HCT116 (cell line): ENCODE data around the gene FCRL5. TPM values are rescaled to one million over a fixed set of nuclear protein-coding genes. Genes with fewer than 3 reads are reported as not detected.

Experiments
- ATAC-seq: fragments of 200-7000 bp; cut with Tn5 transposase; 2 replicates; pipeline ENCODE4 v1.9.1; 2020; ENCODE audit warnings: mild to moderate bottlenecking, moderate library complexity
- BruUV-seq: library from RNA; stranded (reverse); fragments of 400-500 nt; replicated peaks from 2 replicates; lab custom pipeline; 2021; lab: Mats Ljungman, UMichigan
- CTCF ChIA-PET: fragments of 300-600 bp; sonication (Branson Sonifier 250); formaldehyde crosslinking; loops from one replicate; lab custom pipeline; 2021; ENCODE audit warnings: antibody characterized with exemption; lab: Charles Lee
- POLR2A ChIA-PET: fragments of 300-600, 350-600 bp; sonication (Branson Sonifier 250); formaldehyde crosslinking; loops from one replicate; lab custom pipeline; 2021; ENCODE audit warnings: antibody characterized with exemption; lab: Charles Lee
- RAD21 ChIA-PET, 2 experiments: fragments of 300-600 bp; sonication (Branson Sonifier 250); formaldehyde crosslinking; loops; one replicate each; lab custom pipeline; 2023; ENCODE audit warnings: low total read pairs in 2 of 2; ENCODE audit not compliant: uncharacterized antibody in 2 of 2, unreplicated experiment in 2 of 2, low non-redundant PET in 1 of 2; lab: Charles Lee
- DNase-seq: peaks from one replicate; pipeline ENCODE4 v3.0.0-alpha.2; 2010; ENCODE audit warnings: low read depth, low spot score
- H2AFZ ChIP-seq: fragments of 200-600 bp; shearing (Covaris generic), sonication (generic); 2 replicates; pipeline ENCODE4 v1.6.1; 2017; ENCODE audit warnings: low read depth, mixed run types, mixed read lengths, antibody characterized with exemption, low read length; ENCODE audit not compliant: poor library complexity, severe bottlenecking
- H3K27ac ChIP-seq: 2 replicates; pipeline ENCODE4 v1.5.1; 2012; ENCODE audit warnings: low read depth, low read length
- H3K27me3 ChIP-seq: fragments of 200-600 bp; sonication (generic); 2 replicates; pipeline ENCODE4 v1.6.1; 2016; ENCODE audit warnings: mixed run types, low read length, mixed read lengths; ENCODE audit not compliant: insufficient read depth
- H3K36me3 ChIP-seq, 2 experiments: fragments of 200-500 bp in 1 of 2; fragments of 200-600 bp in 1 of 2; sonication (Bioruptor generic) in 1 of 2; sonication (generic) in 1 of 2; 2 replicates each; pipeline versions ENCODE4 v1.5.1 to v1.6.1; 2014 to 2016; ENCODE audit warnings: low read length in 2 of 2, inconsistent platforms in 1 of 2, mixed read lengths in 1 of 2, mixed run types in 1 of 2; ENCODE audit not compliant: insufficient read depth in 2 of 2, control insufficient read depth in 1 of 2
- H3K4me1 ChIP-seq, 2 experiments: fragments of 200-600 bp in 1 of 2; sonication (generic) in 1 of 2; 2 replicates each; pipeline versions ENCODE4 v1.5.1 to v1.6.1; 2012 to 2017; ENCODE audit warnings: low read length in 2 of 2, inconsistent platforms in 1 of 2, mild to moderate bottlenecking in 1 of 2, mixed read lengths in 1 of 2, mixed run types in 1 of 2, moderate library complexity in 1 of 2; ENCODE audit not compliant: insufficient read depth in 2 of 2, control insufficient read depth in 1 of 2
- H3K4me2 ChIP-seq: fragments of 200-600 bp; sonication (generic); 2 replicates; pipeline ENCODE4 v1.6.1; 2017; ENCODE audit warnings: mixed run types, low read length, mixed read lengths
- H3K4me3 ChIP-seq, 2 experiments: fragments of 200-600 bp in 1 of 2; sonication (generic) in 1 of 2; replicated peaks in 1 of 2; 2 replicates each; pipeline ENCODE4 v1.5.1; 2011 to 2016; ENCODE audit warnings: low read length in 2 of 2, control low read depth in 1 of 2, low read depth in 1 of 2, mild to moderate bottlenecking in 1 of 2, mixed read lengths in 1 of 2, mixed run types in 1 of 2
- H3K79me2 ChIP-seq: fragments of 200-600 bp; sonication (generic); 2 replicates; pipeline ENCODE4 v1.6.1; 2017; ENCODE audit warnings: mild to moderate bottlenecking, mixed run types, low read length, moderate library complexity, mixed read lengths; ENCODE audit not compliant: insufficient read depth
- H3K9ac ChIP-seq: fragments of 200-600 bp; sonication (generic); 2 replicates; pipeline ENCODE4 v1.6.1; 2016; ENCODE audit warnings: low read length, mixed read lengths
- H3K9me2 ChIP-seq: fragments of 200-600 bp; sonication (generic), shearing (Covaris generic); 2 replicates; pipeline ENCODE4 v1.6.1; 2017; ENCODE audit warnings: mixed run types, mild to moderate bottlenecking, moderate library complexity; ENCODE audit not compliant: insufficient read depth
- H3K9me3 ChIP-seq, 2 experiments: fragments of 200-500 bp in 1 of 2; fragments of 200-600 bp in 1 of 2; sonication (Bioruptor generic) in 1 of 2; sonication (generic) in 1 of 2; 2 replicates each; pipeline ENCODE4 v1.6.1; 2014 to 2017; ENCODE audit warnings: low read length in 2 of 2, mixed read lengths in 2 of 2, inconsistent platforms in 1 of 2, low read depth in 1 of 2, mild to moderate bottlenecking in 1 of 2, mixed run types in 1 of 2, moderate library complexity in 1 of 2; ENCODE audit not compliant: control insufficient read depth in 1 of 2, insufficient read depth in 1 of 2
- H4K20me1 ChIP-seq: fragments of 200-600 bp; sonication (generic), shearing (Covaris generic); 2 replicates; pipeline ENCODE4 v1.6.1; 2017; ENCODE audit warnings: mixed run types, mild to moderate bottlenecking, moderate library complexity; ENCODE audit not compliant: insufficient read depth
- CBX3 ChIP-seq: IDR thresholded peaks from 2 replicates; pipeline ENCODE4 v1.6.1; 2012; ENCODE audit warnings: low read depth
- CTCF ChIP-seq, 3 experiments: fragments of 200-600 bp in 1 of 3; sonication (generic) in 1 of 3; IDR thresholded peaks in 2 of 3; conservative IDR thresholded peaks in 1 of 3; 2 replicates each; pipeline ENCODE4 v1.5.1; 2012 to 2017; ENCODE audit warnings: low read depth in 2 of 3, low read length in 2 of 3, antibody characterized with exemption in 1 of 3, borderline replicate concordance in 1 of 3, control low read depth in 1 of 3, mild to moderate bottlenecking in 1 of 3, mixed read lengths in 1 of 3, mixed run types in 1 of 3, moderate library complexity in 1 of 3; ENCODE audit not compliant: insufficient read depth in 1 of 3
- ELF1 ChIP-seq: IDR thresholded peaks from 2 replicates; pipeline ENCODE4 v1.6.1; 2012; ENCODE audit warnings: low read depth, borderline replicate concordance
- EZH2 ChIP-seq: fragments of 200-600 bp; sonication (generic); IDR thresholded peaks from 2 replicates; pipeline ENCODE4 v1.6.1; 2017; ENCODE audit warnings: antibody characterized with exemption, mixed run types
- EZH2phosphoT487 ChIP-seq: fragments of 200-600 bp; IDR thresholded peaks from 2 replicates; pipeline ENCODE4 v1.6.1; 2018; ENCODE audit warnings: antibody characterized with exemption, borderline replicate concordance
- RAD21 ChIP-seq: IDR thresholded peaks from 2 replicates; pipeline ENCODE4 v1.6.1; 2012; ENCODE audit warnings: low read depth, mild to moderate bottlenecking
- SP1 ChIP-seq: IDR thresholded peaks from 2 replicates; pipeline ENCODE4 v1.6.1; 2012; ENCODE audit warnings: low read depth
- YY1 ChIP-seq: IDR thresholded peaks from 2 replicates; pipeline ENCODE4 v1.6.1; 2011; ENCODE audit warnings: low read length, low read depth, moderate library complexity, mild to moderate bottlenecking; ENCODE audit not compliant: insufficient replicate concordance; ENCODE audit errors: extremely low read depth
- ZFX ChIP-seq: fragments of 450-650 bp; IDR thresholded peaks from 2 replicates; pipeline ENCODE4 v1.6.1; 2017
- ZNF274 ChIP-seq: fragments of 200-500 bp; sonication (Bioruptor generic); IDR thresholded peaks from 2 replicates; pipeline ENCODE4 v1.6.1; 2014; ENCODE audit warnings: mild to moderate bottlenecking, low read depth, low read length, inconsistent platforms
- intact Hi-C: fragments of 100-400 bp; cut with micrococcal nuclease; formaldehyde crosslinking; loops from 2 replicates; pipeline ENCODE4 v1.10.0; 2022
- total RNA-seq: library from RNA; stranded (reverse); gene quantifications from one replicate; pipeline ENCODE4 v1.2.1, GENCODE V29; 2021; ENCODE audit not compliant: unreplicated experiment
- TF ChIP-seq, protein P1 (sequence below): IDR thresholded peaks from 2 replicates; pipeline ENCODE4 v1.6.1; 2012; ENCODE audit warnings: low read depth
- TF ChIP-seq, protein P2 (sequence below): IDR thresholded peaks from 2 replicates; pipeline ENCODE4 v1.6.1; 2012

FCRL5 gene
- total RNA-seq, 1 experiment from 2014 or later: not detected

DNA sequence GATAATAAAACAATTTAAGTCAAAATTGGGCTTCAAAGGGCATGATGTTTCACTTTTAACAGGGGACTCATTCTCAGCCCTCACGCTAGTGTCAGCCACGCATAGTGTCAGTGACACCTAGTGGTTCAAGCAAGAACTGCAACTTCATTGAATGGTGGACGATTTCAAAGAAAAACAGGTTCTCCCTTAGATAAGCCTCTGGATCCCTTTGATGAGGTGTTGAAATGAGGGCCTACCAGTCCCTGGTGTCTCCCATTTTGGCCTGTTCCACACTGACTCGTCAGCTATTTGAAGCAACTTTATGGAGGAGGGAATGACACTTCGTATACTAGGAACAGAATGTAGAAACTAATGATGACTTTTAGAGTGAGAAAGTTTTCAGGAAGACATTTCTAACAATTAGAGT lies 56.2 kb downstream of the FCRL5 start:
- ChIA-PET RAD21 (no interaction called here), POLR2A (no interaction called here), CTCF (interaction anchor here (1.1 to 1.6 kb wide), 5 partner anchors 9 to 340 kb away, joined by 3 to 14 read pairs (median 5); no protein-coding TSS in a partner anchor)
- no peak overlapping the region for H3K9ac ChIP-seq
- H2AFZ ChIP-seq: peak overlapping the region; percentile 80
- no peak overlapping the region for H3K4me3 ChIP-seq
- H3K27ac ChIP-seq: no peak overlapping the region
- peak; percentile 26 for DNase-seq
- intact Hi-C loops: no loop called here
- H3K9me3 ChIP-seq: no peaks in the 10 kb centered on the region
- BruUV-seq: no TSS peak
- H3K36me3 ChIP-seq: no peaks in the 10 kb centered on the region
- no peaks in the 10 kb centered on the region for H3K79me2 ChIP-seq
- no peaks in the 10 kb centered on the region for H3K9me2 ChIP-seq
- peaks cover 36% of the 10 kb centered on the region for H3K27me3 ChIP-seq
- H3K4me2 ChIP-seq: no peak overlapping the region
- TF ChIP-seq ZNF274 (no peak), CTCF (IDR thresholded peaks at IDR 0.05 in 2 of 3, conservative IDR thresholded peaks at IDR 0.05 in 1 of 3; ENCODE audit: borderline replicate concordance in 1 of 3, insufficient read depth in 1 of 3, low read depth in 2 of 3, low read length in 2 of 3) (peak; percentile 71 to 85 (median 83); a peak in 5 of 6 replicates), ZFX (no peak), RAD21 (peak; percentile 64), EZH2phosphoT487 (no peak)
- TF ChIP-seq, all 23 proteins: peak for 2
- Histone ChIP-seq H3K4me1 (no peaks in the 10 kb centered on the region), H4K20me1 (no peaks in the 10 kb centered on the region)
- peak; percentile 89 for ATAC-seq

DNA sequence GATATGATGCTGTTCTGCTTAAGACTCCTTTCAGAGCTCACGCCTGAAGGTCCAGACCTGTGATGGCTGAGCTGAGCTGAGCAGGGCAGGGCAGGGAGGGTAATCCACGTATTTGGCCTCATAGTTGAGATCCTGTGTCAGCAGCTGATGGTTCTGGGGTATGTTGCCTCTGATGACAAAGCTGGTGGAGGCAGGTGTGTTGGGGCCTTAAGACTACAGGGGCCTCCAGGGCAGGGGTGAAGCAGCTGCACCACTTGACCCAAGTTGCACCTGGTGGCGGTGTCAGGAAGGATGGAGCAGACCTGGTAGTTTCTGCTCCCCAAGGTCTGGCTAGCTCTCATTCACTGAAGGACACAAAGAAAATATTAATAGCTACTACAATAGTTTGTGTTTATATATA lies 57.0 kb downstream of the FCRL5 start:
- ChIA-PET POLR2A (no interaction called here), CTCF (interaction anchor here (1.0 to 1.6 kb wide), 9 partner anchors 10 to 339 kb away, joined by 3 to 14 read pairs (median 4); no protein-coding TSS in a partner anchor), RAD21 (no interaction called here)
- no peaks in the 10 kb centered on the region for H3K9me2 ChIP-seq
- no peak overlapping the region for H3K27ac ChIP-seq
- ATAC-seq (no peak), DNase-seq (no peak)
- intact Hi-C loops: no loop called here
- H4K20me1 ChIP-seq: no peaks in the 10 kb centered on the region
- H3K36me3 ChIP-seq: no peaks in the 10 kb centered on the region
- H3K79me2 ChIP-seq: no peaks in the 10 kb centered on the region
- H3K27me3 ChIP-seq: peaks cover 28% of the 10 kb centered on the region
- no peak overlapping the region for H3K4me3 ChIP-seq
- no peak overlapping the region for H3K4me2 ChIP-seq
- peaks cover 0 to 2% of the 10 kb centered on the region in 2 experiments; a peak in 1 of 4 replicates for H3K4me1 ChIP-seq
- H3K9me3 ChIP-seq: no peaks in the 10 kb centered on the region
- no peak for TF ChIP-seq CBX3
- TF ChIP-seq EZH2phosphoT487: no peak
- TF ChIP-seq, protein P1, sequence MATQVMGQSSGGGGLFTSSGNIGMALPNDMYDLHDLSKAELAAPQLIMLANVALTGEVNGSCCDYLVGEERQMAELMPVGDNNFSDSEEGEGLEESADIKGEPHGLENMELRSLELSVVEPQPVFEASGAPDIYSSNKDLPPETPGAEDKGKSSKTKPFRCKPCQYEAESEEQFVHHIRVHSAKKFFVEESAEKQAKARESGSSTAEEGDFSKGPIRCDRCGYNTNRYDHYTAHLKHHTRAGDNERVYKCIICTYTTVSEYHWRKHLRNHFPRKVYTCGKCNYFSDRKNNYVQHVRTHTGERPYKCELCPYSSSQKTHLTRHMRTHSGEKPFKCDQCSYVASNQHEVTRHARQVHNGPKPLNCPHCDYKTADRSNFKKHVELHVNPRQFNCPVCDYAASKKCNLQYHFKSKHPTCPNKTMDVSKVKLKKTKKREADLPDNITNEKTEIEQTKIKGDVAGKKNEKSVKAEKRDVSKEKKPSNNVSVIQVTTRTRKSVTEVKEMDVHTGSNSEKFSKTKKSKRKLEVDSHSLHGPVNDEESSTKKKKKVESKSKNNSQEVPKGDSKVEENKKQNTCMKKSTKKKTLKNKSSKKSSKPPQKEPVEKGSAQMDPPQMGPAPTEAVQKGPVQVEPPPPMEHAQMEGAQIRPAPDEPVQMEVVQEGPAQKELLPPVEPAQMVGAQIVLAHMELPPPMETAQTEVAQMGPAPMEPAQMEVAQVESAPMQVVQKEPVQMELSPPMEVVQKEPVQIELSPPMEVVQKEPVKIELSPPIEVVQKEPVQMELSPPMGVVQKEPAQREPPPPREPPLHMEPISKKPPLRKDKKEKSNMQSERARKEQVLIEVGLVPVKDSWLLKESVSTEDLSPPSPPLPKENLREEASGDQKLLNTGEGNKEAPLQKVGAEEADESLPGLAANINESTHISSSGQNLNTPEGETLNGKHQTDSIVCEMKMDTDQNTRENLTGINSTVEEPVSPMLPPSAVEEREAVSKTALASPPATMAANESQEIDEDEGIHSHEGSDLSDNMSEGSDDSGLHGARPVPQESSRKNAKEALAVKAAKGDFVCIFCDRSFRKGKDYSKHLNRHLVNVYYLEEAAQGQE: no peak
- TF ChIP-seq YY1: no peak
- TF ChIP-seq, protein P2, sequence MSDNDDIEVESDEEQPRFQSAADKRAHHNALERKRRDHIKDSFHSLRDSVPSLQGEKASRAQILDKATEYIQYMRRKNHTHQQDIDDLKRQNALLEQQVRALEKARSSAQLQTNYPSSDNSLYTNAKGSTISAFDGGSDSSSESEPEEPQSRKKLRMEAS: no peak
- no peak for TF ChIP-seq EZH2
- no peak for TF ChIP-seq ELF1
- no peak for TF ChIP-seq SP1
- no TSS peak for BruUV-seq
- H3K9ac ChIP-seq: no peak overlapping the region
- H2AFZ ChIP-seq: no peak overlapping the region
